HG02571 (cell line): Measurements from ENCODE around the gene TRIM9.
"Not testable (repeated sequence)": the region's sequence is repeated elsewhere in the genome, so short reads cannot be mapped to it uniquely, and the experiment has no call there.

ENCODE experiments used
- ATAC-seq: cut with Tn5 transposase; IDR thresholded peaks from one replicate; pipeline ENCODE4 v1.9.1; 2021; ENCODE audit warnings: mild to moderate bottlenecking, moderate library complexity; ENCODE audit not compliant: unreplicated experiment

TRIM9 gene

DNA sequence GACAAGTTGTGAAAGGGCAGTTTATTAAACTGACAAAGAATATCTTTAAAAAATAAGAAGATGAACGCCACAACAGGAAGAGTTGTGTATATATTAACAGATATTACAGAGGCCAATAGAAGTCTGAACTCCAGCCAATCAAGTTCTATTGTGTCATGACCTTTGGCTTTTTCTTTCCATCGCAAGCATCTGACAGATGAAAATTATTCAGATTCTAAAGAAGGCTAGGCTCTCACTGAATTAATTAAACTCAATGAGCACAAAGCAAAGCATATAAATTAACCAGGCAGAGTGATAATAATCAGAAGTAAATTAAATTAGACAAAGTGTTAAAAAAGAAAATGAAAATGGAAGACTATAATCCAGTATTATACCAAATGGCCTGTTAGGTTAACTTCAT is 88.6 kb downstream of the TRIM9 start:
- ATAC-seq = no peak

DNA sequence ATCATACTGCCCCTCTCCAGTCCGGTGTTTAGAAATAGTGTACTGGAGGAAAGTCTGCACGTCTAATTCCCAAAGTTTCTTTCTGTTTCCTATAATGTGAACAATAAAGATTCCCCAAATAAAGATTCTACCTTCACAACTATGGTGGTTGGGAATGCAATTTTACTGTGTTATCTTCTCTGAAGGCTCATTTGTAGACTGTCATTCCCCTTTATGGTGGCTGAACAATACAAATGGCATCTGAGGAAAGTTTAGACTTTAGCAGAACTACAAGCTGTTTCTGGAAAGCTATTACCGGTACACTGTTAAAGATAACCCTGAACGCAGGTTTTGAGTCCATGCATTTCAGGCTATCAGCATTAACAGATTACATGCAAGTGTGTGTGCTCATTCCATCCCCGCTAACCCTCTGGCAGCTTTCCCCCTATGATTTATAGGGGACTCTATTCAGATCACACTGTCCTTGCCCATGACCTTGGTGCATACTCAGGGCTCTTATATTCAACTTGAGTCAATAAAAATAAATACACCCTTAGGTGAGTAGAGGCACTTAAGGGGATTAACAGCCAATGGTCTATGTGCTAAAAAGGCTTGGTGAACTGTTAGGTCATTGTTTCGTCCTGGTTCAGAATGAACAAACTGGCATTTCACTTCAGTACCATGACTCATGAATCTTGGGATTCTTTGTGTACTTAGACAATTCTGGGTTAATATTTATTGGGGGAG is 89.9 kb downstream of the TRIM9 start:
- no peak for ATAC-seq

DNA sequence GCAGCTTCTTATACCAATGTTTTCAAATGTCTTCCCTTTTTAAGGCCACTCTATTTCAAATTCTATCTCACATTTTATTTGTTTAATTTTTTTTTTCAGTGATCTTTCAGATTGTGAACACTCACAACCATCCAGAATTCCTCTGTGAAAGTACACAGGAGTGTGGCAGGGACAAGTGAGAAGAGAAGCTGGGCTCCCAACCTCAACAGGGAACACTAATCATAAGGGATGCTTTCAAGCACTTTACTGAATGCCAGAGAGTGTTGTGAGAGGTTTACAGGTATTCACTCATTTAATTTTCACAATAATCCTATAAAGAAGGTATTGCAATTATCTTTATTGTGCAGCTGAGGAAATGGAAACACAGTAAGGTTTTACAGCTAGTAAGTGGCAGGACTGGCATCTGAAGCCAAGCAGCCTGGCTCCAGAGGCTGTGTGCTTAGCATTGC is 90.5 kb downstream of the TRIM9 start:
- ATAC-seq = no peak

DNA sequence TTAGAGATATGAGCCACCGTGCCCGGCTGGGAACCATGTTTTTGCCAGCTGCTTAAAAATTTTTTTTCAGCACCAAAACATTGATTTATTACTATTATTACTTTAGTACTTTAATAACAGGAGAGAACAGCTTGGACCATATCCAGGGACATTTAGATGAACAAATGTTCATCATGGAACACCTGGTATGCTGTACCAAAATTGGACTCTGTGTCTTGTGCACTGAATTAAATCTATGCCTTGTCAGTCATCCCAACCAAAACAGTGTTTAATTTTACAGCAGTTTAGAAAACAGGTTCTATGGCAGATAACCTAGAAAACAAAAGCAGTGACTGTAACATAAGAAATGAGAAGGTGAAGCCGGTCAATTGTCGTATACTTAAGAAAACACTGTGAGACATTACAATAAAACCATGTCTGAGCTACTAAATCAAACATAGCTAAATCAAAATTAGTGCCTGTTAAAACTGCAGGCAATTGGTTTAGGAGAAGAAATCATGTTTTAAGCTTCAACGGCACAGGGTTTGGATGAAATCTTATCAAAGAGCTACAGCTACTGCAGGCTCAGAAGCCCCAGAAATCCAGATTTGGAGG is 92.4 kb downstream of the TRIM9 start:
- ATAC-seq = no peak

DNA sequence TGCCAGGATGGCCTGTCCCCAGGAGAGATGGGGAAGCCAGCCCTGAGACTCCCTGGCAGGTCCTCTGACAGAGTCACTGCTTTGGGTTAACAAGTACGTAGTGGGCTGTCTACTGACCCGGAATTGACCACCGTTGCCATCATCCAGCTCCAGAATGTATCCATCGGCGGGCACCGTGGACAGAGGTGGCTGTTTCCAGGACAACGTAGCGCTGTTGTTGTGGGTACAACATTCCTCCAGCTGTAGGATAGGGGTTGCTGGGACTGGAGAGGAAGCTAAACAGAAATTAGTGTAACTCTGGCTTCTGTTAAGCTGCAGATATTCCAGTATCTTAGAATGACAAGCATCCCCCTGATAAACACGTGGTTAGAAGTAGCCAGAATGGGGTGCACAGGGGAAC is 94.3 kb downstream of the TRIM9 start:
- no peak for ATAC-seq

DNA sequence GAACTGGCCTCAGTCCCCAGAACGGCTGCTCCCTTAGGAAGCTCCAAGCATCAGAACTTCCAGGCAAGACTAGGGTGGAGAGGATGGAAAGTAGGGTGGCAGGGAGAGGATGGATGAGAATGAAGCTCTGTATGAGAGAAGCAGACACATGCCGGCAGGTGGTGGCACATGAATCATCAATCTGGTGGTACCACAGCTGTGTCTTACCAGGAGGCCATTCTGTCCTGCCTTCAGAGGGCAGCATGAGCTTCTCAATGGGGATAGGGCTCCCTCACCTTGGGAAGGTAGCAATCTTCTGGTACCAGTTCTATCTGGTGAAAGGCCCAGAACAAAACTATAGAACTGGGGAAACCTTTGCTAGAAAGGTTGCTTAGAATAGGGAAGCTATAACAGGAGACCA is 95.2 kb downstream of the TRIM9 start:
- no peak for ATAC-seq

DNA sequence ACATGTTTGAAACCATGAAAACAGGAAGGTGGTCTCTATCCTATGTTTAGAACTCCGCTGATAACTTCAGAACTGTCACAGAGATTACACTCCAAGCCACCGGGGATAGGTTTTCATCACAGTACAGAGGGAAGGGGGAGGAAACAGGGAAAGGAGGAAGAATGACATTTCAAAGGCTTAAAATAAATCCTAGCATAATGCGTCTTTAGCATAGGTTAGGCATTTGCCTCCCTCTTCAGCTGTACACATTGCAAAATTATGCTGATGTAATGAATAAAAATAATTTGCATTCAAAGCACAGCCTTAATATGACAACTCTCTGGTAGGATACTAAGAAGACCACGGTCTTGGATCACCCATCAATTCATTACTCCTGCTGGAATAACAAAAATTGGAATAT is 96.3 kb downstream of the TRIM9 start:
- ATAC-seq = no peak

DNA sequence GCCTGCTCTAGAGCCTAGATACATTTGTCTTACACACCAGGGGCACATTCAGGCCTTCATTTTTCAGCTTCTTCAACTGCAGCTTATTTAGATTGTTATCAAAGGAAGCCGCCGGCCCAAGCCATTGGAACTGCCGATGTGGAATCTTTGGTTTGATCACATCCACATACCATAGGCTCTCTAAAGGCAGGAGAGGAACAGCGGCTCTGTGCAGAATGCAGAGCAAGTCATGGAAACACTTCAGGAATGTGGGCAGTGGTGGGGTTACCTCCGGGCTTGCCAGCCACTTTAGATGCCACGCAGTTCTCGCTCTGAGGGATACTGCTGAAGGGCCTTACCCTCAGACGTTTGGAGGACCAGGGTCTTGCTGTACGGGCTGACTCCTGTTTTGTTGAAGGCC is 97.2 kb downstream of the TRIM9 start:
- ATAC-seq = no peak

DNA sequence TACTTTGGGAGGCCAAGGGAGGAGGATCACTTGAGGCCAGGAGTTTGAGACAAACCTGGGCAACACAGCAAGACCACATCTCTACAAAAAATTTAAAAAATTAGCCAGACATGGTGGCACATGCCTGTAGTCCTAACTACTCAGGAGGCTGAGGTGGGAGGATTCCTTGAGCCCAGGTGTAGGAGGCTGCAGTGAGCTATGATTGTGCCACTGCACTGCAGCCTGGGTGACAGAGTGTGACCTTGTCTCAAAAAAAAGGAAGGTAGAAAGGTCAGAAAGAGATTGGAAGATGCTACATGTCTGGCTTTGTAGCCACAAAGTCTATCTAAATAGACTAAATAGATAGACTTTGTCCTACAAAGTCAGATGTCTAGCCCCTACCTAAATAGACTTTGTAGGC is 100.7 kb downstream of the TRIM9 start:
- ATAC-seq = not testable (repeated sequence)

DNA sequence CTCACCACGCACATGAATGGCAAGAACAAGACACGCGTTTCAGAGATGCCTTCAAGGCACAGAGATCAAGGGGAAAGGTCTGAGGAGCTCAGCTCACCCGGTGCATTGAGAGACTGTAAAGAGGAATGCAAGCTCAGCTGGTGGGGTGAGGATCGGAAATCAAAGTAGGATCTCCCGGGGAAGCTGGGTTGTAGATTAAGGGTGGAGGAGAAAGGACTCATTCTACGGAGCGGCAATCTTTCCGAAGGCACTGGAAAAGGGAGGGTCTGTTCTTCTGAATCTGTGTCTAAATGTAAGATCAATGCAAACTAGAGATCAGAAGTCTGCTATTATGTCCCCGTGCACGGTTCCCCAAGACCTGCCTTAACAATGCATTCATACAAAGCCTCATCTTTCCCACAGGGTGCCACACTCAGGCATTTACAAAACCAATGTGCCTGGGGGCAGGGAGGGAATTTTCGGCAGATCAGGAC is 109.0 kb downstream of the TRIM9 start:
- no peak for ATAC-seq

DNA sequence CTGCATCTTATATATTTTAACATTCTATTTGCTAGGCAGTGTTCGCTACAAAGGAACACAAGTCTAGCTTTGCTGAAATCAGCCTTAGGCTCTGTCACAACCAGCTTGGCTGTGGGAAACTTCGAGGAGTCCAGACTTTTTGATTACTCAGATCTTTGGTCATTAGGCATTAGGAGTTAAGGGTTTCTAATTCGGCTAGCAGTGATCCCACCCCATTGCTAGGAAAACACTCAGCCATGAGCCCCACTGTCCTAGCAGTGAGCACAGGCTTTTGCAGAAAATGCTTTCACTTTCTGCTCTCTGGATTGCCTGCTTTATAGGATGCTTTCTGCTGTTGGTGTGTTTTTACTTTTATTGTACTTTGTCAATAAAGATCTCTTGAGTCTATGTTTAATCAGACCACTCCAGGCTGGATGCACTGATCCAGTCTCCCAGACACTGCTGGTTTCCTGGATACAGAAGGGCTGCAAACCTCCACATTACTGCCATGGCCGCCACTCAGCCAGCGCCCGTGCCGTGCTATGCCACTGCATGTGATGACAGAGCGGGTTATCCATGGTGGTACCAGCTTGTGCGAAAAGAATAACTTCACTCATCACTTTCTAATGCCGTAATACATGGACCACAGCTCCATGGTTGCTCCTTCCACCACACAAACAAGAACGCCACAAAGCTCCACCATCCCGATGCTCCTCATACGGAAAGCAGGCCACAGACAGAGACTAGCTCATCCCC is 109.6 kb downstream of the TRIM9 start:
- ATAC-seq = no peak

DNA sequence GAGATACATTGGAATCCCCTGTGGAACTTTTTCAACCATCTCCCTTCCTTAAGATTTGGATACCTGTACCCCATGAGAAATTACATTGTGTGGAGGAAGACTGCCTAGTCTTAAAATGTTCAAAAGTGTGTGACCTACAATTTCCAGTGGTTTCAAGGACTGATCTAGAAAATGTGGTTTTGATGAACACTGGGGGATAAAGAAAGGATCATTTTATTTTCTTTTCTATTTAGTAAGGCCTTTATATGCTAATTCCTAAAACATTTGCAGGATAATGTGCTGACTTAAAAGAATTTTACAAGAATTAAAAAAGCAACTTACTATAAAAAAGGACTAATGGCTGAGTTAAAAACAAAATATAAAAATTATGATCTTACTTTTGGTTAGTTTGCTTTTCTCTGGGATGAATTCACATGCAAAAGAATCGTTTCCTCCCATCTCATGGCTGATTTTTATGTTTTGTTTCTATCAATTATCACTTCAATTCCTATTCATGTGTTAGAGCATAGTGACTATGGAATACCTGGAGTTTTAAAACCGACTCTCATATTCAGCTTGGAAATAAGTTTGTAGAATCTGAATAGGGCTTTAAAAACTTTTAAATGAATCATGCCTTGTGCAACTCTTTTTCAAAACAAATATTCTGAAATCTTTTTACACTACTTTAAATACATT is 110.7 kb downstream of the TRIM9 start:
- no peak for ATAC-seq

DNA sequence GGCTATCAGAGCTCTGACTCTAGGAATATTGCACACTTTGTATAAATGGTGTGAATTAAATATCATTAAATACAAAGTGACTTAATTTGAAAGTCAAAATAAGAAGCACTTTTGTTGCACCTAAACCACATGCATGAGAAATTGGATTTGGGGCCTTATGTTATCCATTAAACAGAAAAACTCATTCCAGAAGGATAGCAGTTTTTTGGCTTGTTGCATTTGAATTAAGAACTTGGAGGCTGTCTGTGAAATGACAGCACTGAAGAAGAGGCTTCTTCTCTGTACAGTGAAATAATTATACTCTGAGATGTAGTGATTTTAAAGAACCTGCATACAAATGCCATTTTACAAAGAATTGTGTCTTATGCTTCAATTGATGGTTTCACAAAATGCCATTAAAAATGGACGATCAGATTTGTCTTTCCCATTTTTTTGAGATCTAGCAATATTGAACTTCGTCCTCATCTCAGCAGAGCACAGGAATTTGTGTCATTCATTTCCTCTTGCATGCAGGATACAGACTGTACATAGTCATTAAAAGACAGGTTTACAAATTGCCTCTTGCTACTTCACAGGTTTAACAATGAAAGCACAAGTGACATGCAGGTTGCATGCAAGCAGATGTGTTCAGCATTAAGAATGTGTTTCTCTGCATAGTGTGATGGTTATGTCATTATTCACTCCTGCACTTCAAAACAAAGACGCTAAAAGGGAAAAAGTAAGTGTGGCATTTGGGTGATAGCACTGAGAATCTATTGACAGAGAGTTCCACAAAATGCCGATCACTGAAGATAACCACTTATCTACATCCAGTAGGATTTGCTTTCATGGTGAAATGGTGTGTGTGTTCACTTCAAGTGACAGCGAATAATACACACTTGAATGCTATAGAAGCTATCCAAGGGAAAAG is 114.7 kb downstream of the TRIM9 start:
- no peak for ATAC-seq

DNA sequence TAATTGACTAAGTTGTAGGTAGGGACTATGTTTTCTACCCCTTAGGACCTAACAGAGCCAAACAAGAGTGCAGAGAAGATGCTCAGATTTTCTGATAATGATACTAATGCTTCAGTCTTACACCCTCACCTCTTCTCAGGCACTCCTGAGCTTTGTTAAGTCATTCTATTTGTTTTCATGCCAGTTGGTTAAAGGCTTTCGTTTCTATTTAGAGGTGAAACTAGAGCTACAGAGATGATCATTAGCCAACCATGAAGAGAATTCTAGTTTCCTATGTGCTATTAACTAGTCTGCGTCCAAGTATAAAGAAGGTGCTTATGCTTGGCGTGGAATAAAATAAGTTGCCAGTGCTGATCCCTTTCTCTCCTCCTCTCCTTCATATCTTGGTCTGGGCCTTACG is 116.0 kb downstream of the TRIM9 start:
- ATAC-seq = no peak

DNA sequence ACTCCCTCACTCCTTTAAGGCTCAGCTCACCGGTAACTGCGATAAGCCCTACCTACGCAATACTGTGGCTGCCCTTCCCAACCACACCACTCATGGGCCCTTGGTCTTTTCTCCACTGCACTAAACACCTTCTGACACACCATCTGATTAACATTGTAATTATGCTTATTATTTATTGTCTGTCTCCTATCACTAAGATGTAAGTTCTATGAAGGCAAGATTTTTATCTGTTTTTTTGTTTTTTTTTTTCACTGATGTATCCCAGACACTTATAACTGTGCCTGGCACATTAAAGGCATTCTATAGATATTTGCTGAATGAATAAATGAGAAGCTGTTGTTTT is 116.4 kb downstream of the TRIM9 start:
- no peak for ATAC-seq

DNA sequence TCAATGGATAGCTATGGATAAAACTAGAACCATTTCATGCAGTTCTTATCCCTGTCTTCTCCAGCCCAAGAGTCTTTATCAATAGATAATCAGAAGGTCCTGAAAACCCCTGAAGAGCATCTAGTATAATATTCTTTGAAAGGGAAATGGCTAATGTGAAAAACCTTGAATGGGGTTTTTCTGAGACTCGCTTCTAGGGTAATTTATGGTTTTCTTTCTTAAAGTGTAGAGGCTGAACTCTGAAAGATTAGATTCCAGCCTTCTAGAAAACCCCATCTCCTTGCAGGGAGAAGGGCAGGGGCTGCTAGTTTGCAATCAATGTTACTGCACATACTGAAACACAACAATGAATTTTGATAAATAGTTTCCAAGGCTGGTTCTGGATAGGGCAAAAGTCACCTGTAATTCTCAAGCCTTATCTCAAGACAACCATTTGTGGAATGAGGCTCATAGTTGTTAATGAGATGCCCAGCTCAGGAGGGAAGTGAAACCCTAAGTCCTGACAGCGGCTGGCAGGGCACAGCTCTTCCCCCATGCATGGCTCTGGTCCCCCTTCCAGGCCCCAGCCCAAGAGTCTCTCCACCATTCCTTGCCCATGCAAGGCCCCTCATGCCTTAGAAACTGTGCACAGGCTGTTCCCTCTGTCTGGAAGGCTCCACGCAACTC is 116.9 kb downstream of the TRIM9 start:
- no peak for ATAC-seq

DNA sequence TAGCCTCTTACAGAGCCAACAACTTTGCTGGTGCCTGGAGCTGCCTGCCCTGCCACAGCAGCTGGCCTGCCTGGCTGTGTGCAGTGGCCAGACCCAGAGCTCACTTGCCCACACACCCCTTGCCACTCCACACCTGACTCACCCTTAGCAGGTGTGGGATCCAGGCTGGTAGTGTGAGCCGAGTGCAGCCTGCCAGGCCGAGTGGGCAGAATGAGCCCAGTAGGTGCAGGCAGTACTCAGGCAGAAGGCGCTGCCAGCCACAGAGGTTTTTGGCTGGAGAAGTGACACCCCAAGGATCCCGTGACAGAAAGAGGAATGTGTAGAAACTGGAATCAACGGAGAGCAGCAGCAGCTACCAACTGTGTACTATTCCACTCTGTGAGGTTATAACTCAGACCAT is 120.8 kb downstream of the TRIM9 start:
- no peak for ATAC-seq

DNA sequence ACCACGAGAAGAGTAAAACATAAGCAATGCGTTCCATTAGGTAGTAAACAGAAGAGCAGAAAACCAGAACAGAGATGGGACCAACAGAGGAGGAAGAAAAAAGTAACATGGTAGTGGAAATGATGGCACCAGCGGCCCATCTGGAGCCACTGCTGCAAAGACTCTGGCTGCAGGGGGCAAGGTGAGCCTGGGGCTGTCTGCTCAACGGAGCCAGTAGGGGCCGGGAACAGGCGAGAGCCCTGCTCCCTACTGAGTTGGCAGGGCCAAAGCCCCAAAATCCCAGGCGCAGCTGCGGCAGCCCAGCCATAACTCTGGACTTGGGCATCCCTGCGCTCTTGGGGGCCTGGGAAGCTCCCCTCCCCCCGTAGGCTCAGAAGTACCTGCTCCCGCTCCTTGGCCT is 122.2 kb downstream of the TRIM9 start:
- no peak for ATAC-seq

DNA sequence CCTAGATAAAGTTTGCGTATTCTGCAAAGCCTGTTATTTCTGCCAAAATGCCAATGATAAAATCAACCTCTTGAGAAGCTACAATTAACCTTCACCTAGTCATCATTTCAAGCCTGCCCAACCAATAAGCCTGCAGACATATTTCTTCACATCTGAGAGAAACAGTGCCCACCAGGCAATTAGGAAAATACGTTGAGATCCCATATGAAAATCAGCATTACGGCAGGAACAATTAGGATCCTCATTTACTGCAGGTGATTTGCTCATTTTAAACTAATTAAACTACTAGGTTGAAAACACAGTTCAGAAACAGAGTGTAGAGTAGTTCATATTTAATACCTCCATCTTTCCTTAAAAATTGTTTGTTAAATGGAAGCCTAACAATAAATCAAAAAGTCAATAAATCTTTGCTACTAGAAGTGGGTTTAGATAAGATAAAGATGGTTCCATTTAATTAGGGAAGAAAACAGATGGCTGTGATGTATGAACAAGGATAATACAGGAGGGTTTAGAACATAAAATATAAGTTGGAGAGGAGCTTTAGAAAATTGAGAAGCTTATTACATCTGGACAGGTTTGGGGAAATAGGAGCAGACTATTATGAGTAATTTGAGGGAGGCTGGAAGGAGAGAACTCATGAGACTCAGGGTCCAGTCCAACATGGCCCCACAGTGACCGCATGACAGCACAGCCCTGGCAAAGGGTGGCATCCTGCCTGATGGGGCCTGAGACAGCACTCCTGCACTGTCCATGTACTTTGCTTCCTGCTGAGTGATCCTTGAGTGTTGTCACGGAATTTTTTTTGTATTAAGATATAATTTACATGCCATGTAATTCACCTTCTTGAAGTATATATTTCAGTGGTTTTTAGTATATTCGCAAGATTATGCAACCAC is 123.8 kb downstream of the TRIM9 start:
- ATAC-seq = no peak
